ENCODE data around the gene FLNC.

FLNC gene

GRCh38 chr7:128865996-128866877 is 36.0 kb downstream of the FLNC start:
- no peak for TF ChIP-seq CTCF (IDR thresholded peaks at IDR 0.05; ENCODE audit: insufficient read depth, missing control alignments)
- FAIRE-seq (no peak), DNase-seq (ENCODE audit: insufficient read length, low spot score) (no peak)

- no peak for TF ChIP-seq CTCF (IDR thresholded peaks at IDR 0.05; ENCODE audit: insufficient read depth, missing control alignments)
- no peak for DNase-seq (ENCODE audit: insufficient read length, low spot score)
Measured at GRCh38 chr7:128867241-128867640, 37.0 kb downstream of the FLNC start.

GRCh38 chr7:128867842-128868623 is 37.8 kb downstream of the FLNC start:
- DNase-seq (ENCODE audit: insufficient read length, low spot score) (no peak), FAIRE-seq (no peak)
- no peak for TF ChIP-seq CTCF (IDR thresholded peaks at IDR 0.05; ENCODE audit: insufficient read depth, missing control alignments)

More at GRCh38 chr7:128867241-128867640, 37.0 kb downstream of the FLNC start:
- FAIRE-seq = no peak

- no peak for DNase-seq (ENCODE audit: insufficient read length, low spot score)
- FAIRE-seq = no peak
- TF ChIP-seq CTCF (IDR thresholded peaks at IDR 0.05; ENCODE audit: insufficient read depth, missing control alignments) = no peak
Measured at GRCh38 chr7:128868624-128869137, 38.5 kb downstream of the FLNC start.

- DNase-seq (ENCODE audit: insufficient read length, low spot score) = no peak
- peak; percentile 6 for TF ChIP-seq CTCF (IDR thresholded peaks at IDR 0.05; ENCODE audit: insufficient read depth, missing control alignments)
- FAIRE-seq = no peak
Measured at GRCh38 chr7:128869138-128869943, 39.1 kb downstream of the FLNC start.

GRCh38 chr7:128869944-128870285 is 39.7 kb downstream of the FLNC start:
- no peak for DNase-seq (ENCODE audit: insufficient read length, low spot score)
- no peak for FAIRE-seq
- TF ChIP-seq CTCF (IDR thresholded peaks at IDR 0.05; ENCODE audit: insufficient read depth, missing control alignments) = no peak

Data from D721Med (cell line).